Ovary (tissue), 10 donors: ENCODE results near the gene TGDS. TPM values are rescaled to one million over a fixed set of nuclear protein-coding genes. Genes with fewer than 3 reads are reported as not detected.
A peak's percentile ranks its signal among the peaks of the same experiment; 100 is the strongest.
"Not testable (repeated sequence)": the region's sequence is repeated elsewhere in the genome, so short reads cannot be mapped to it uniquely, and the experiment has no call there.

Experiments used
- DNase-seq, 5 donors: peaks; one replicate each; pipeline ENCODE4 v3.0.0-alpha.2; 2019 to 2020
- H3K27ac ChIP-seq, 2 donors: fragments of 200-600 bp; one replicate each; pipeline versions ENCODE4 v1.5.1 to v1.8.0; 2019 to 2022
- H3K27me3 ChIP-seq: fragments of 200-600 bp; one replicate; pipeline ENCODE4 v1.8.0; 2022
- H3K36me3 ChIP-seq: fragments of 200-600 bp; sonication (generic); one replicate; pipeline ENCODE4 v1.5.1; 2019
- H3K4me1 ChIP-seq: one replicate; pipeline ENCODE4 v1.8.1; 2013; ENCODE audit warnings: mild to moderate bottlenecking, moderate library complexity; ENCODE audit not compliant: insufficient read depth
- H3K4me3 ChIP-seq: fragments of 200-600 bp; sonication (generic); one replicate; pipeline ENCODE4 v1.5.1; 2017
- H3K9me3 ChIP-seq, 2 donors: fragments of 200-600 bp in 1 of 2; sonication (generic) in 1 of 2; one replicate each; pipeline versions ENCODE4 v1.5.1 to v1.8.1; 2013 to 2019; ENCODE audit warnings: mild to moderate bottlenecking in 1 of 2, moderate library complexity in 1 of 2
- CTCF ChIP-seq, 3 donors: fragments of 450-650 bp in 2 of 3; fragments of 200-600 bp in 1 of 3; IDR thresholded peaks; one replicate each; pipeline versions ENCODE4 v1.5.1 to v1.8.0; 2016 to 2022; ENCODE audit warnings: antibody characterized with exemption in 3 of 3, mild to moderate bottlenecking in 1 of 3
- EP300 ChIP-seq: sonication (generic); formaldehyde crosslinking; IDR thresholded peaks from one replicate; pipeline ENCODE4 v1.6.1; 2017; ENCODE audit warnings: antibody characterized with exemption
- POLR2A ChIP-seq: fragments of 450-650 bp; IDR thresholded peaks from one replicate; pipeline ENCODE4 v1.6.1; 2017; ENCODE audit warnings: antibody characterized with exemption, mild to moderate bottlenecking, moderate library complexity
- WGBS, 3 donors: extraction: QIAGEN DNeasy Blood & Tissue Kit in 1 of 3; methylation state at CpG; one replicate each; pipeline versions ENCODE4 v1.1.5 to v1.1.7; 2013 to 2017; 5-methylcytosine and 5-hydroxymethylcytosine counted together
- intact Hi-C, 4 donors: fragments of 100-400 bp; cut with DNase I; formaldehyde crosslinking; loops; one replicate each; pipeline versions ENCODE4 v1.11.0 to v1.15.1; 2022 to 2023
- long read RNA-seq, 3 donors: library from polyadenylated mRNA in 2 of 3; unstranded in 2 of 3; transcript quantifications; one replicate each; pipeline ENCODE4 v2.0.0 and lab custom pipeline, GENCODE V29; 2021 to 2026
- polyA plus RNA-seq, 2 donors: library from polyadenylated mRNA; stranded (reverse); fragments of 200-250 nt in 1 of 2; fragments of 350-450 nt in 1 of 2; fragmentation: Illumina TruSeq in 1 of 2; extraction: RNeasy Lipid Tissue Mini Kit (QIAGEN cat#74804) in 1 of 2; gene quantifications; one replicate each; pipeline ENCODE4 v1.2.3, GENCODE V29; 2013 to 2014
- total RNA-seq, 7 donors: library from RNA; depleted of rRNA in 2 of 7; stranded (reverse); fragments of >200 nt in 2 of 7; fragmentation: NEBNext Ultra II Directional in 3 of 7; extraction: Animal tissue kit (Norgen Biotek cat#: 25700) in 3 of 7; gene quantifications; one replicate each; pipeline versions ENCODE4 v1.1.0 to v1.2.4, GENCODE V29; 2016 to 2023
- donor health status: DM: no; HTN: no; CAD: no; lungs with moderate emphysema.
- donor health status: DM: no; HTN: no; CAD: no.
- donor health status: Bipolar disorder and iron deficiency.
- donor health status: DM: yes; HTN: yes; CAD: no.
- donor health status: DM: no; HTN: no; CAD: no.
- donor health status: DM: yes; HTN: yes; CAD: no.

TGDS gene, protein sequence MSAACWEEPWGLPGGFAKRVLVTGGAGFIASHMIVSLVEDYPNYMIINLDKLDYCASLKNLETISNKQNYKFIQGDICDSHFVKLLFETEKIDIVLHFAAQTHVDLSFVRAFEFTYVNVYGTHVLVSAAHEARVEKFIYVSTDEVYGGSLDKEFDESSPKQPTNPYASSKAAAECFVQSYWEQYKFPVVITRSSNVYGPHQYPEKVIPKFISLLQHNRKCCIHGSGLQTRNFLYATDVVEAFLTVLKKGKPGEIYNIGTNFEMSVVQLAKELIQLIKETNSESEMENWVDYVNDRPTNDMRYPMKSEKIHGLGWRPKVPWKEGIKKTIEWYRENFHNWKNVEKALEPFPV
- total RNA-seq (10 to 100 TPM in 6 of 7 donors, 1 to 10 TPM in 1; 8.4 to 14.3 (median 11.9) TPM), polyA plus RNA-seq (10 to 100 TPM; 10.1 to 11.5 TPM)
- long read RNA-seq, donor 1, transcript TGDS-201 (12 exons, 1,905 nt), result major isoform, 9 of 21 reads
- long read RNA-seq, donor 1, partial matches to known transcripts, result 5 of 21 reads
- long read RNA-seq, donor 1, other reads (novel, unspliced or antisense), result 7 of 21 reads
- long read RNA-seq, donor 2, partial matches to known transcripts, result 0 of 3 reads
- long read RNA-seq, donor 2, other reads (novel, unspliced or antisense), result 0 of 3 reads
- long read RNA-seq, donor 3, partial matches to known transcripts, result 0 of 4 reads
- long read RNA-seq, donor 3, other reads (novel, unspliced or antisense), result 1 of 4 reads

DNA sequence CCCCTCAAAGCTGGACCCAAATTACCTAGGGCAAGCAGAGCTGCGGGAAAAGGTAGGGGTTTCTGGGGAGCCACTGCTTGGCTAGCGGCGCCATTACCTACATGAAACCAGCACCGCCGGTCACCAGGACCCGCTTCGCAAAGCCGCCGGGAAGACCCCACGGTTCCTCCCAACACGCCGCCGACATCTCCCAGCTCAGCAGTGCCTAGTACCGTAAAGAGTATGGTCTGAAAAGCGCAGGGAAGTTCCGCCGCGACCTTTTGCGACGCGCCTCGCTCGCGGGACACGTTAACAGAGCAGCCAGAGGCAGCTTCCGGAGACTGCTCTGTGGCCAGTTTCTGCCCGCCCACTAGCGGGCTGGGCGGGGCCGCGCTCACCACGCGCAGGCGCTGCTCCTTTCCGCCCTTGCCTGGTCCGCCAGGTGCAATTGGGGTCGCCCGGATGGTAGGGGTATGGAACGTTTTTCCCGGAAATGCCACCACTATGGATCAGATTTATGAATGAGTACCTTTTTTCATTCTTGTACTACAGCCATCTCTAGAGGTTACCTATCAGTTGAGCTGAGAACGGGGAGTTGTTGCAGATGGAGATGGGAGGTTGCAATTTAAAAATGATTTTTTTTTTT lies at the start of gene TGDS:
Gene TGDS, minus strand, starts transcription at position 203 of the 625 bp plus-strand sequence. Its CDS starts 16 bp downstream, at position 187.
- TF ChIP-seq CTCF (IDR thresholded peaks at IDR 0.05), result peak in 1 of 3 donors; percentile 16
- peak; percentile 61 for TF ChIP-seq POLR2A
- no peak for TF ChIP-seq EP300
- intact Hi-C loops, result no loop called here
- DNase-seq, result peak; percentile 87 to 94 (median 89)
- Histone ChIP-seq H3K27me3 (no peaks in the 10 kb centered on the region), H3K4me1 (peaks cover 11% of the 10 kb centered on the region), H3K27ac (peak within 1 kb of the TSS in 1 of 2 donors; percentile 7), H3K9me3 (no peaks in the 10 kb centered on the region), H3K4me3 (peak within 1 kb of the TSS; percentile 74), H3K36me3 (no peaks in the 10 kb centered on the region)
- 0 to 1% (median 0%) methylated on average over 41 of the region's 41 CpGs for WGBS, 3 donors

DNA sequence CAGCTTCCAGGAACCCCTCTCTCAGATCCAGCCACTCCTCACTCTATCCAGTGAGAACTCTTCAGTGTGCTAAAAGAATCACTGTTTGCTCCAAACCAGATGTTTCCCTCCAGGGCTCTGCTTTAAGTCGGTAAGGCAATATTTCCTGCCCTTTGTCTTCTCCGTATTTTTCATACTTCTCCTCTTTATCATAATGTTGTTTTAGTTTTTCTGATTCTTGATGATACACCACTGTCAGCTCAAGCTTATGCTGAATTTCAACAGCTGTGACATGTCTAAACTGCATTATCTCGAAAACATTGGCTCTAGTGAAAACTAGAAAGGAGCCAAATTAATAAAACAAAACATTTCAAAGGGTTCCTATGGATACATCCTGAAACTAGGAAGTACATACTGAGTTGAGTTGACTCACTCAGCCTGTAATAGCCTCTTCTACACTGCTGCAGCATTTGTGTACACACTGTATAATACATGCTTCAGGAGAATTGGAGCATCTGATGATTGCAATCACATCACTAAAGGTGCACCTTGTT lies 45.5 kb upstream of the TGDS start:
- H3K36me3 ChIP-seq, result no peaks in the 10 kb centered on the region
- WGBS, 3 donors, result 1 to 2% (median 1%) methylated on average over 3 of the region's 3 CpGs

DNA sequence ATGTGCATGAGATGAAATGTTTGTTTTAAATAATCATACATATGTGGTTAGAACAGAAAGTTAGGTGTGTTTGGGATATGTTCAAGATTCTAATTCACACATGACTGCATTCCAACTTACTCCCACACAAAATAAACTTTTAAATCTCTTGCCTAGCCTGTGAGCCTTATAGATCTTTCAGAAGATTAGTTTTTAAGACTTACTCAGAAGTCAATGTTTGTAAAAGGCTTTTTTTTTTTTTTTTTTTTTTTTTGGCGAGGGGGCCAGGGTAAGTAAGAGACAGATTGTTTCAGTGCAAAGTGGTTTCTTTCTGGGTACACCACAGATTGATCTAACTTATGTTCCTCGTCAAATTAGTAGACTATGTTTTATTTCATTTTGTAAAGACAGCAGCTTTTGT lies 44.8 kb upstream of the TGDS start:
- H3K36me3 ChIP-seq, result no peaks in the 10 kb centered on the region
- DNase-seq, result no peak
- H3K27me3 ChIP-seq, result no peaks in the 10 kb centered on the region
- WGBS, 3 donors, result 13 to 35% (median 24%) methylated on average over 2 of the region's 2 CpGs
- intact Hi-C loops, result no loop called here
- no peak overlapping the region for H3K4me3 ChIP-seq
- no peaks in the 10 kb centered on the region for H3K9me3 ChIP-seq
- TF ChIP-seq CTCF (IDR thresholded peaks at IDR 0.05) (no peak), EP300 (no peak), POLR2A (no peak)
- no peaks in the 10 kb centered on the region for H3K4me1 ChIP-seq
- H3K27ac ChIP-seq, result no peak overlapping the region

More for the DNA sequence above, 45.5 kb upstream of the TGDS start:
- H3K4me3 ChIP-seq, result no peak overlapping the region
- H3K9me3 ChIP-seq, result no peaks in the 10 kb centered on the region
- H3K27ac ChIP-seq, result no peak overlapping the region
- H3K4me1 ChIP-seq, result no peaks in the 10 kb centered on the region
- no peak for DNase-seq
- intact Hi-C loops, result no loop called here
- TF ChIP-seq EP300, result no peak
- no peak for TF ChIP-seq CTCF (IDR thresholded peaks at IDR 0.05)
- no peak for TF ChIP-seq POLR2A
- H3K27me3 ChIP-seq, result no peaks in the 10 kb centered on the region

DNA sequence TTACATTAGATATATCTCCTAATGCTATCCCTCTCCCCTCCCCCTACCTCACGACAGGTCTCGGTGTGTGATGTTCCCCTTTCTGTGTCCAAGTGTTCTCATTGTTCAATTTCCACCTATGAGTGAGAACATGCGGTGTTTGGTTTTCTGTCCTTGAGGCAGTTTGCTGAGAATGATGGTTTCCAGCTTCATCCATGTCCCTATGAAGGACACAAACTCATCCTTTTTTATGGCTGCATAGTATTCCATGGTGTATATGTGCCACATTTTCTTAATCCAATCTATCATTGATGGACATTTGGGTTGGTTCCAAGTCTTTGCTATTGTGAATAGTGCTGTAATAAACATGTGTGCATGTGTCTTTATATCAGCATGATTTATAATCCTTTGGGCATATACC lies 41.7 kb upstream of the TGDS start:
- H3K4me3 ChIP-seq, H3K27me3 ChIP-seq, H3K4me1 ChIP-seq, intact Hi-C loops, DNase-seq, H3K36me3 ChIP-seq, H3K27ac ChIP-seq, H3K9me3 ChIP-seq: not testable (repeated sequence)
- WGBS, 3 donors, result 96 to 99% (median 97%) methylated on average over 3 of the region's 3 CpGs
